ENCODE data around the gene IRX4.

IRX4 gene

GRCh38 chr5:1882337-1883119 is at the start of gene IRX4:
Gene IRX4 (minus strand): TSS chr5:1882925. CDS start chr5:1882647, 278 bp downstream.
- DNase-seq (ENCODE audit: low read depth, low spot score) = no peak

- DNase-seq (ENCODE audit: low read depth, low spot score) = no peak
These were observed 49.0 kb upstream of the IRX4 start for GRCh38 chr5:1931604-1932231.

- DNase-seq (ENCODE audit: low read depth, low spot score) = no peak
These were observed 48.3 kb upstream of the IRX4 start for GRCh38 chr5:1930880-1931603.

- no peak for DNase-seq (ENCODE audit: low read depth, low spot score)
These were observed 47.8 kb upstream of the IRX4 start for GRCh38 chr5:1930501-1930879.

- DNase-seq (ENCODE audit: low read depth, low spot score) = no peak
These were observed 46.6 kb upstream of the IRX4 start for GRCh38 chr5:1929108-1929991.

GRCh38 chr5:1926471-1927341 is 44.0 kb upstream of the IRX4 start:
- no peak for DNase-seq (ENCODE audit: low read depth, low spot score)

GRCh38 chr5:1926071-1926440 is 43.3 kb upstream of the IRX4 start:
- DNase-seq (ENCODE audit: low read depth, low spot score) = no peak

GRCh38 chr5:1925111-1926070 is 42.7 kb upstream of the IRX4 start:
- DNase-seq (ENCODE audit: low read depth, low spot score) = no peak

GRCh38 chr5:1923766-1924165 is 41.0 kb upstream of the IRX4 start:
- DNase-seq (ENCODE audit: low read depth, low spot score) = no peak

- DNase-seq (ENCODE audit: low read depth, low spot score) = no peak
These were observed 40.6 kb upstream of the IRX4 start for GRCh38 chr5:1923341-1923740.

- DNase-seq (ENCODE audit: low read depth, low spot score) = no peak
These were observed 39.0 kb upstream of the IRX4 start for GRCh38 chr5:1921711-1922110.

- no peak for DNase-seq (ENCODE audit: low read depth, low spot score)
These were observed 37.0 kb upstream of the IRX4 start for GRCh38 chr5:1919750-1920149.

- no peak for DNase-seq (ENCODE audit: low read depth, low spot score)
These were observed 36.5 kb upstream of the IRX4 start for GRCh38 chr5:1919209-1919566.

GRCh38 chr5:1918488-1919208 is 35.9 kb upstream of the IRX4 start:
- no peak for DNase-seq (ENCODE audit: low read depth, low spot score)

- no peak for DNase-seq (ENCODE audit: low read depth, low spot score)
These were observed 35.2 kb upstream of the IRX4 start for GRCh38 chr5:1917830-1918487.

GRCh38 chr5:1916041-1917001 is 33.6 kb upstream of the IRX4 start:
- DNase-seq (ENCODE audit: low read depth, low spot score) = no peak

GRCh38 chr5:1915316-1915715 is 32.6 kb upstream of the IRX4 start:
- no peak for DNase-seq (ENCODE audit: low read depth, low spot score)

All from brain pericyte (primary cell).